GM21526 (cell line): Measurements from ENCODE around the gene IL20RB.
"Not testable (repeated sequence)": the region's sequence is repeated elsewhere in the genome, so short reads cannot be mapped to it uniquely, and the experiment has no call there.

ENCODE experiments used
- ATAC-seq: cut with Tn5 transposase; IDR thresholded peaks from one replicate; pipeline ENCODE4 v1.9.1; 2021; ENCODE audit warnings: moderate library complexity; ENCODE audit not compliant: unreplicated experiment, low FRiP score

Gene IL20RB

GRCh38 chr3:136942803-136943202 is 15.0 kb upstream of the IL20RB start:
- no peak for ATAC-seq

GRCh38 chr3:136943436-136943835 is 14.3 kb upstream of the IL20RB start:
- no peak for ATAC-seq

- ATAC-seq, result no peak
Observed at GRCh38 chr3:136946978-136947377, 10.8 kb upstream of the IL20RB start.

- no peak for ATAC-seq
Observed at GRCh38 chr3:136947477-136947876, 10.3 kb upstream of the IL20RB start.

- ATAC-seq, result no peak
Observed at GRCh38 chr3:136949146-136949545, 8.6 kb upstream of the IL20RB start.

GRCh38 chr3:136949708-136950107 is 8.1 kb upstream of the IL20RB start:
- no peak for ATAC-seq

- ATAC-seq, result no peak
Observed at GRCh38 chr3:136950623-136951022, 7.2 kb upstream of the IL20RB start.

GRCh38 chr3:136952292-136952691 is 5.5 kb upstream of the IL20RB start:
- ATAC-seq, result no peak

- ATAC-seq, result no peak
Observed at GRCh38 chr3:136954251-136954650, 3.5 kb upstream of the IL20RB start.

- ATAC-seq, result no peak
Observed at GRCh38 chr3:136954980-136955780, 2.6 kb upstream of the IL20RB start.

- ATAC-seq, result no peak
Observed at GRCh38 chr3:136955813-136956212, 2.0 kb upstream of the IL20RB start.

GRCh38 chr3:136956971-136957370 is 812 bp upstream of the IL20RB start:
- no peak for ATAC-seq

- no peak for ATAC-seq
Observed at GRCh38 chr3:136958939-136959338, 1.2 kb downstream of the IL20RB start.

GRCh38 chr3:136959599-136959998 is 1.8 kb downstream of the IL20RB start:
- ATAC-seq, result no peak

GRCh38 chr3:136960838-136961836 is 3.4 kb downstream of the IL20RB start:
- no peak for ATAC-seq

GRCh38 chr3:136962927-136963326 is 5.1 kb downstream of the IL20RB start:
- no peak for ATAC-seq

- not testable (repeated sequence) for ATAC-seq
Observed at GRCh38 chr3:136969539-136969938, 11.8 kb downstream of the IL20RB start.

GRCh38 chr3:136973352-136973751 is 15.6 kb downstream of the IL20RB start:
- no peak for ATAC-seq

GRCh38 chr3:136974670-136975069 is 16.9 kb downstream of the IL20RB start:
- ATAC-seq, result no peak

GRCh38 chr3:136979204-136979603 is 21.4 kb downstream of the IL20RB start:
- no peak for ATAC-seq

- no peak for ATAC-seq
Observed at GRCh38 chr3:136979684-136980083, 21.9 kb downstream of the IL20RB start.
